IPS DF 19.7 (cell line): Measurements from ENCODE around the gene UFSP1.

Experiments
- DNase-seq: peaks from one replicate; pipeline ENCODE4 v3.0.0-alpha.2; 2013; ENCODE audit warnings: low read depth, low spot score

The UFSP1 gene

DNA sequence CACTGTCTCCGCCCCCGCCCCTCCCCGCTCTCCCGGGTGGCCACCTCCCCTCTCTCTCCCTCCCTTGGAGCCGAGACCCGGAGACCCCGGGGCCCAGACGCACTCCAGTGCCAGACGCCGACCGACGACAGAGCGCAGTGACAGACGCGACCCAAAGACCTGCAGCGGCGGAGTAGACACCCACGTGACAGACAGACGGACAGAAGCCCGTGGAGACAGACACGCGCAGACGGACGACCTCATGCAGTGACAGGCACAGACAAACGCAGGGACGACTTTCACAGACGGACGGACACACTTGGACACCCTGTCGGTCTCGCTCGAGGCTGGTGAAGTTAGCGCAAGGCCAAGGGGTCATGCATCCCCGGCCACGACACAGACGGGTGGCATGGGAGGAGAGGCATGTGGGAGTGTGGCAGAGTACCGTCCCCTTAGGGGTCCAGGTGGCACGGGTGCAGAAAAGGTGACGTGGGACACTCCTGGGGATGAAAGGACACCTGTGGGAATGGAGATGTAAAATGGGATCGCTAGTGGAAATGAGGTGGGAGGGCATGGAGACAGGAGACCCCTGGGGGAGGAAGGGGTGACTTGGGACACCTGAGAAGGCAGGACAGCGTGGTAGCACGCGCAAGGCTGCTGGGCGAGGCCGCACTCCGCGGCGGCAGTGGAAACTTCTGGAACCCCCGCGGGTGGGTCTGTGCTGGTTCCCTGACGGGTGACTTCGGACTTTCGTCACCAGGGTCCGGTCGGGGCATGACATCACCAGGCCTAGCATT is 6.6 kb upstream of the UFSP1 start:
- DNase-seq = no peak

DNA sequence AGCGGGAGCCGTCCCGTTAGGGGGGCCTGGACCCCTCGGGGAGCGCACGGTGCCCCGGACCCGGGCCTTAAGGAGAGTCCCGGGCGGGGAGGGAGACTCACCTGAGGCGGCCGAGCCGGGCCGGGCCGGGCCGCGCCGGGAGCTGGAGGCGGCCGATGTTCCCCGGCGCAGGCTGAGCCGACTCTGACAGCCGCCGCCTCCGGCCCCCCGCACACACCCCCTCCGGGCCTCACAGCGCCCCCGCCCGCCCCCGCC is 6.1 kb upstream of the UFSP1 start, which contains the start of gene ACHE:
Gene ACHE (minus strand): TSS at position 188 of the 255 bp plus-strand sequence. CDS start 1,656 bp downstream, outside the sequence.
- DNase-seq = no peak

DNA sequence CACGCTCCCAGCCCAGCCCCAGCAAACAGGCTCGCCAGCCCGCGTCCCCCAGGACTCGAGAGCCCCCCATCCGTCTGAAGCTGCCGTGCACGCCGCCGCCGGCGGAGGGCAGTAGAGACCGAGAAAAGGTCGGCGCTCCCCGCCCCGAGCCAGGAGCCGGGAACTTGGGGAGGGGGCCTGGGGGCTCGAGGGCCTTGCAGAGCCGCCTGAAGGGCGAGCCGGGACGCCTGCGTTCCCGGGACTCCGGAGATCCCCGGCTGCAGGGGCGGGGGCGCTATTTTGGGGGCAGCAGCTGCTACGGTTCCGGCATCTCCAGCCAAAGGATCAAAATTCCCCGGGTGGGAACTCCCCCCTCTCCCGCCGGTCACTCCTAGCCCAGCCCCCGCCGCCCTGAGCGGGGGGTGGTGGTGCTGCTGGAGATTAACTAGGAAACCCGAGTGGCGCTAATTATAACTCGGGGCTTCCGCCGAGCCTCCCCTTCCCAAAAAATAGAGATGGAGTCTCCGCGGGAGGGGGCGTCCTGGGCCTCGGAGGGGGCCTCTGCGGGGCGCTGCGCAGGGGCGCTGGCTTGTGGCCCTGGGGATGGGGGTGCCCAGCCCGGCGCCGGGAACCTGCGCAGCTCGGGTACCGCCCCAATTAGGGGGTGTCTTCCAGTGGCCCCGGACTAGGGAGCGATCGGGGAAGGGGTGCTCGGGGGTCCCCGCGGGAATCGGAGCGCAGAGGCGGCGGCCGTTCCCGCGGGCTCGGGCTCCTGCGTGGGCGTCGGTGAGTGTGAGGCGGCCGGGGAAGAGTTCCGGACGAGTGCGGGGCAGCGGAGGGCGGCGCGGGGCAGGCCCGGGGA is 5.6 kb upstream of the UFSP1 start:
- DNase-seq = no peak

DNA sequence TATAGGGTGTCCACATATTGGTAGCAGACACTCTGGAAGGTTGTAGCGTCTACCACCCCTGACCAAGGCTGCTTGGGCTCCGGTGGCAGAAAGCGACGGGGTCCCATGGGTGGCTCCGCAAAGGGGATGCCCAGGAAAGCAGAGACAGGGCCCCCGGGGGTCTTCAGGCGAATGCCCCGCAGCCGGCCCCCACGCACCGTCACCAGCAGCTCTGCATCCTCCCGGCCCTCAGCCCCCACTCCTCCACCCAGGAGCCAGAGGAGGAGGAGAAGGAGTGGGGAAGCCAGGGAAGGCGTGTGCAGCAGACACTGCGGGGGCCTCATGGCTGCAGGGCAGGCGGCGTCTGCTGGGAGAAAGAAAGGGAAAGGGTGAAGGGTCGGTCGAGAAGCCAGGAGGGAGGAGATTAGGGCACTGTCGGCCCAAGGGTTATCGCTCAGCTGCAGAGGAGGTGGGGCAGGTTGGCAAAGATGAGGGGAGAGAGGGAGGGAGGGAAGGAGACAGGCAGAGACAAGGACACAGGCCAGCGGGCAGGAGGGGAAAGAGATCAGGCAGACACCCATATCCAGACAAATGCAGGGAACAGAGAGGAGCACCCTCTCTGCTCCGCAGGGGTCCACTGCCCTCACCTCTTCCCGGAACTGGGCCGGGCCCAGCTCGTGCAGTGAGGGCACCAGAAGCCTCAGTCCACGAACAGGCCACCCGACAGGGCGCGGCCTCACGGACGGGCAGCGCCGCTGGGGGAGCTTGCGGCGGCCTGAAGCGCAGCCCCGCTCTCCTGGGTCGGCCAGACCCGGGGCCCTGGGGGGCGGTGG is 4.6 kb upstream of the UFSP1 start:
- DNase-seq = no peak

DNA sequence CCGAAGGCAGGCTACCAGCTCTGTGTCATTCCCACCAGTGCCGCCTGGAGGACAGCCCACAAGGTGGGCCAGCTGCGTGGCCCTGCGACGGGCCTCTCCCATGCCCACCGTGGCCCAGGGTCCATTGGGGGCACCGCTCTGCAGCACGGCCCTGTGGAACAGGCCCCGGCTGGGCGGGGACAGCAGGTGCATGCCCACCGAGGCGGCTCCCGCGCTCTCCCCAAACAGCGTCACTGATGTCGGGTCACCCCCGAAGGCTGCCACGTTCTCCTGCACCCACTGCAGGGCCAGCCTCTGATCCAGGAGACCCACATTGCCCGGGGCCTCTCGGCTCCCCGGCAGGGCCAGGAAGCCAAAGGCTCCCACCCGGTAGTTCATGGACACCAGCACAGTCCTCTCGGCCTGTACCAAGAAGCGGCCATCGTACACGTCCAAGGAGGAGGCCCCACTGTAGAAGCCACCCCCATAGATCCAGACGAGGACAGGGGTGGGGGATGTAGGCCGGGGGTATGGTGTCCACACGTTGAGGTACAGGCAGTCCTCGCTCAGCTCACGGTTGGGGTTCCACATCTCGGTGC is 3.9 kb upstream of the UFSP1 start:
- no peak for DNase-seq

DNA sequence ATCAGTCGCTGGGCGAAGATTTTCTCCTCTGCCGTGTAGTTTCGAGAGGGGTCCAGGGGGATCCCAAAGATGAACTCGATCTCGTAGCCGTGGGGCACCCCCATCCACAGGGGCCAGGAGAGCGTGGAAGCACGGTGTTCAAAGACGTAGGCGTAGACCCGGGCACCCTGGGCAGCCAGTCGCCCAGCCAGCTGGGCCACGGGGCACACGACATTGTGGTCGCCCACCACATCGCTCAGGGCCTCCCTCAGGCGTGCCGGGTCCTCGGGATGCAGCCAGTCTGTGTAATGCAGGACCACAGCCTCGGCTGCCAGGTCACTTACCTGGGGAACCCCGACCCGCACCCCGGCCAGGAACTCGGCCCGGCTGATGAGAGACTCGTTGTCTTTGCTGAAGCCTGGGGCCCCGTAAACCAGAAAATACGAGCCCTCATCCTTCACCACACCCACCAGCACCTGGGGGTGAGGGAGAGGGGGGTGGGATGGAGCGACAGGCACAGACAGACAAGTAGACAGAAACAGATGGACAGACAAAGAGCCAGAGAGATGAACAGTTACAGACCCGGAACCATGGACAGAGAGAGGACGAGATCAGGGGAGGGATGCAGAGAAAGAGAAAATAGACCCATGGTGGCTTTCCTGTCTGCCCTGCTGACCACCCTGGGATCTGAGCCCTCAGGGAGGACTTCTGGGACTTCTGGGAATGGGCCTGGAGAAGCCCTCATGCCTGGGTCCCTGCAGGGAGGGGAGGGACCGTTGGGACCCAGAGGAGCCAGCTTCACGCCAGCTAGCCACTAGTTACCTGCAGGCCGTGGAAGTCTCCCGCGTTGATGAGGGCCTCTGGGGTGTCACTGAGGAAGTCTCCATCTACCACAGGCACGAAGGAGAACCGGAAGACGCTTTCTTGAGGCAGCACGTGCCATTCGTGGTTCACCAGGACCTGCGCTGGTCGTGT is 3.1 kb upstream of the UFSP1 start:
- DNase-seq = no peak

DNA sequence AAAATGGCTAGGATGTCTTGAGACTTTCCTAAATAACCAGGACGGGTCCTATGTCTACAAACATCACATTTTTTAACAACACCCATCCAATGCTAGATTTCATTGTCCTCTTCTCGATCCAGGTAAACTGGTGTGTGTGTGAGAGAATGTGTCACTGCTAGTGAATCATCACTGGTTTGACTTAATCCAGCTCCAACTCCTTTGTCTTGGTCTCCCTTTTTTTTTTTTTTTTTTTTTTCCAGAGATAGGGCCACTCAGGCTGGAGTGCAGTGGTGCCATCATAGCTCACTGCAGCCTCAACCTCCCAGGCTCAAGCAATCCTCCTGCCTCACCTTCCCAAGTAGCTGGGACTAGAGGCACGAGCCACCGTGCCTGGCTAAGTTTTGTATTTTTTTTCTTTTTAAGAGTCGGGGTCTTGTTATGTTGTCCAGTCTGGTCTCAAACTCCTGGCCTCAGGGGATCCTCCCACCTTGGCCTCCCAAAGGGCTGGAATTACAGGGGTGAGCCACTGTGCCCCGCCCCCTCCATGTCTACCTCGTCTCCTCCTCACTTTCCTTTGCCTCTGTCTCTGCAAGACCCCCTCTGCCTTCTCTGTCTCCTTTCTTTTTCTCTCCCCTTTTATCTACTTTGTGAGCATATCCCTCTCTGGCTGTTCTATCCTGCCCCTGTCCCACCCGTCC is 2.2 kb upstream of the UFSP1 start:
- no peak for DNase-seq

DNA sequence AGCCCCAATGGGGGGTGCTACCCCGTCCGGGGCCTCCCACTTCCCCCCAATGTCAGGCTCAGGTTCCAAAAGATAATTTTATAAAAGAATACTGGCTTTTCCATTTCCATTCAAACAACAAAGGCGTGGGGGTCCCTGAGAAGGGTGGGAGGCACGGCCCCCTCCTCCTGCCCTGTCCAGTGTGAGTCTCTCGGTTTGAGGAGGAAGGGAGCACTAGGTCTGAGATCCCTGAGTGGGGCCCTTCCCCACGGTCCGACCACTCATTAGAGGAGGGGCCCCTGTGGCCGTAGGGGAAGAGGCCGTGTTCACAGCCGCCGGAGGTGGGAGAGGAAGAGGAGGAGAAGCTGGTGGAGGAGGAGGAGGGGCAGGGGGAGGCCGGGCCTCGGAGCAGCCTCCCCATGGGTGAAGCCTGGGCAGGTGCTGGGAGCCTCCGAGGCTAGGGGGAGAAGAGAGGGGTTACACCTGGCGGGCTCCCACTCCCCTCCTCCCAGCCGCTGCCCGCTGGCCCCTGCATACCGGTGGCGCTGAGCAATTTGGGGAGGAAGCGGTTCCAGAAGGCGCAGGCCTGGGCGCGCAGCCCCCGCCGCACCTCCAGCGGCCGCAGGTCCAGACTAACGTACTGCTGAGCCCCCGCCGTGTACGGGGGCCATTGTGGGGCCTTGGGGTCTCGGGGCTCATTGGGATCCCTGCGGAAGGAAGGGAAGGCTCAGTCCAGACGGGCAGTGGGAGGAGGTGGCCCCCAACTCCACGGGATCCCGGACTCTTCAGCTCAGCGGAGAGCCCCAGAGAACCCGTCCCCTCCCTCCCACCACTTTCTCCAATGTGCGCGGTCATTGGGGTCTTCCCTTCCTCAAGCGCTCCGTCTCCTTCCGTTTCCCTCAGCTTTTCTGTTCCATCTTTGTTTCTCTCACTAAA is 1.4 kb upstream of the UFSP1 start:
- no peak for DNase-seq

DNA sequence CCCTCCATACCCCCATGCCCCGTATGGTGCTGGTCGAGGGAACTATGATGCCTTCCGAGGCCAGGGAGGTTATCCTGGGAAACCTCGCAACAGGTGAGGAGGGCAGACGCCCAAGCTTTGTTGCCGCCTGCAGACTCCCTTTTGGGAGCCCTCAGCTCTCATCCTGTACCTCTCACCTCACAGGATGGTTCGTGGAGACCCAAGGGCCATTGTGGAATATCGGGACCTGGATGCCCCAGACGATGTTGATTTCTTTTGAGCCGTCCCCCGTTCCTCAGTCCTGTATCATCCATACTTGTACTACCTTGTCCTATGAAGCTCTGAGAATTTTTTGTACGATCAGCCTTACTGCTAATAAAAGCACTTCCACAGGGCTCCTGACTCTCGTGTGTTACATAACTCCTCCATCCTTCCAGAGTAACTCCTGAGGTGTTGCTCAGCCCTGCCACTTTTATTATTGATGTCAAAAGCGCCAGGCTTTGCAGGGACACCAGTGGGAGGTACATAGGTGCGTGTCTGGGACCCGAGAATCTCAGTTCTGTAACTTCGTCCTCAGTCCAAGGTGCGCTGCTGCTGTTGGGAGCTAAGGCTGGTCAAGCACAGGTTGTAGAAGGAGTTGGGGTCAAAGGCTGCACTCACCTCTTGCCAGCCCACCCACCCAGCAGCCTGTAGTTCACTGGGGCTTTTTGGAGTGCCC is 1.1 kb downstream of the UFSP1 start:
- DNase-seq = no peak

DNA sequence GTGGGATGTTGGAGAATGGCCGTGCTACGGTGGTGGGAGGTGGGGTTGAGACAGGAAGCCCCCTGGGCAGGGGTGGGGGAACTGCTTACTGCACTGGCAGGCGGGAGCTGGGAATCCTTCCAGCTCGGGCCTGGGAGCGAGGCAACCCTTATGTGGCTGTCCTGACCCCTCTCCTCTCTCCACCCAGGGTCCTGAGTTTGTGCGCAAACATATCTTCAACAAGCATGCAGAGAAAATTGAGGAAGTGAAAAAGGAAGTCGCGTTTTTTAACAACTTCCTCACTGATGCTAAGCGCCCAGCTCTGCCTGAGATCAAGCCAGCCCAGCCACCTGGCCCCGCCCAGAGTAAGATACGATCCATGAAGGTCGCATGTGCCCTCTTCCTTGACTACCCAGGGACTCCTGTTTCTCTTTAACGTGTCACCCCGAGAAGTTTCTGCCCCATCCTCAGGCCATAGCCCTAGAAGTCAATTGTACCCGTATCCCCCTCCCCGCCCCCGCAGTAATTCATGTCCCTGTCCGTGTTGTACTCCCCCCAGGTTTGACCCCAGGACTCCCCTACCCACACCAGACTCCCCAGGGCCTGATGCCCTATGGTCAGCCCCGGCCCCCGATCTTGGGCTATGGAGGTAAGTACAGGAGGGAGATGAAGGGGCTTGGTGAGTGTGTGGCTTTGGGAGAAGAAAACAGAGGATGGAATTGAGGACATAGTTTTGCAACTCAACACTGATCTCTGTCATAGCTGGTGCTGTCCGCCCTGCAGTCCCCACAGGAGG is 1.8 kb downstream of the UFSP1 start:
- no peak for DNase-seq

DNA sequence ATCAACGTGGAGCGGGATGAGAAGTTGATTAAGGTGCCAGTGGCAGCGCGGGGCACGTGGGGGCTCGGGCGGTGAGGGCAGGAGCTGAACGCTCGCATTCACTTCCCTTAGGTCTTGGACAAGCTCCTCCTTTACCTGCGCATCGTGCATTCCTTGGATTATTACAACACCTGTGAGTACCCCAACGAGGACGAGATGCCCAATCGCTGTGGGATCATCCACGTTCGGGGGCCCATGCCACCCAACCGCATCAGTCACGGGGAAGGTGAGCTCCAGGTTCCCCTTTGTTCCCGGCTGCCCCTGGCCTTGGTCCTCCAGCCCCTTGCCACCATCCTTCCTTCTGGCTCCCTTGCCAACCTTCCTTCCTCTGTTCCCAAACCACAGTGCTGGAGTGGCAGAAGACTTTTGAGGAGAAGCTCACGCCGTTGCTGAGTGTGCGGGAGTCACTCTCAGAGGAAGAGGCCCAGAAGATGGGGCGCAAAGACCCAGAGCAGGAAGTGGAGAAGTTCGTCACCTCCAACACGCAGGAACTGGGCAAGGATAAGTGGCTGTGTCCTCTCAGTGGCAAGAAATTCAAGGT is 2.5 kb downstream of the UFSP1 start:
- DNase-seq = no peak

DNA sequence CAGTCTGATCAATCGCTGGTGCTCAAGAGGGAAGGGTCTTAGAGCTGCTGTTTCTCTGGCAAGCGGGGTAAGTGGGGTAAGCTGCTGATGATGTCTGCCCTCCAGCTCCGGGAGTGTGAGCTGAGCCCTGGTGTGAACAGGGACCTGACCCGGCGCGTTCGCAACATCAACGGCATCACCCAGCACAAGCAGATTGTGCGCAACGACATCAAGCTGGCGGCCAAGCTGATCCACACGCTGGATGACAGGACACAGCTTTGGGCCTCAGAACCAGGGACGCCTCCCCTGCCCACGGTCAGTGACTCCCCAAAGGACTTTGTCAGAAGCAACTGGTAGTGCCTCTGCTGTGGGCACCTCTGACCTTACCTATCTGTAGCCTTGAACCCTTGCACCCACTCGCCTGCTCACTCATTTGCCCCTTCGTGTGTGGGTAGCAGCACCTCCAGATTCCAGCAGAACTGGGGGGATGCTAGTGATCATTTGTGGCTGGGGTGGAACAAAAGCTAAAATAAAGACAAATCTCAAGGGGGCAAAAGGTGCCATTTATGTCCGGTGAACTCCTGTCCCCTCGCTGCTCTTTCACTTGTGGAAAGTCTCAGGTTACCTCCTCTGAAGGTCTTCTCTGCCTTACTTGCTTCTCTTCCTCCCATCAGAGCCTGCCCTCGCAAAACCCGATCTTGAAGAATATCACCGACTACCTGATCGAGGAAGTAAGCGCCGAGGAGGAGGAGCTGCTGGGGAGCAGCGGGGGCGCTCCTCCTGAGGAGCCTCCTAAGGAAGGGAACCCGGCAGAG is 3.2 kb downstream of the UFSP1 start:
- DNase-seq = no peak

DNA sequence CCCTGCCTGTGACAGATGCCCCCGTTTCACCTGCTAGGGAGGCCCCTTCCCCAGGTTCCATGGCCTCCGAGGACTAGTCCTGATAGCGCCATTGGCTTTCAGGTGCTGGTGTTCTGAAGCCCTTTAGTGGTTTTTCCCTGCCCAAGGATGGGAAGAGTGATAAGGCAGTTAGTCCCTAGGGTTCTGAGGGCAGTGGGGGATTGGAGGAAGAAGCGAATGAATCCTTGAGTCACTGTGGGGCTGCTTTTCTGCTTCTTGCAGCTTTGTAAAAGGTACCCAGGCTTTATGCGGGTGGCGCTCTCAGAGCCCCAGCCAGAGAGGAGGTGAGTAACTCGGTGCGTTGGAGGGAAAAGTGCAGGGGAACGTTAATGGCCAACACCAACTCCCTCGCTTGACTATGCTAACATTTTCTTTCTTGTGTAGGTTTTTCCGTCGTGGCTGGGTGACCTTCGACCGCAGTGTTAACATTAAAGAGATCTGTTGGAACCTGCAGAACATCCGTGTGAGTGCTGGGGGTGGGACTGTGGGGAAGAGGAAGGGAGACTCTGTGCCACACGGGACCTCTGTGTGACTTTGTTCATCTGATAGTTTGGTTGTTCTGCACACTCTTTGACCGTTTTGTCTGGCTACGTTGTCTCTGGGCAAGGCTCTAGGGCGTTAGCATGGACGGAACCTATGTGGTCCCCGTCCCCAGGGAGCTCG is 3.9 kb downstream of the UFSP1 start:
- no peak for DNase-seq

DNA sequence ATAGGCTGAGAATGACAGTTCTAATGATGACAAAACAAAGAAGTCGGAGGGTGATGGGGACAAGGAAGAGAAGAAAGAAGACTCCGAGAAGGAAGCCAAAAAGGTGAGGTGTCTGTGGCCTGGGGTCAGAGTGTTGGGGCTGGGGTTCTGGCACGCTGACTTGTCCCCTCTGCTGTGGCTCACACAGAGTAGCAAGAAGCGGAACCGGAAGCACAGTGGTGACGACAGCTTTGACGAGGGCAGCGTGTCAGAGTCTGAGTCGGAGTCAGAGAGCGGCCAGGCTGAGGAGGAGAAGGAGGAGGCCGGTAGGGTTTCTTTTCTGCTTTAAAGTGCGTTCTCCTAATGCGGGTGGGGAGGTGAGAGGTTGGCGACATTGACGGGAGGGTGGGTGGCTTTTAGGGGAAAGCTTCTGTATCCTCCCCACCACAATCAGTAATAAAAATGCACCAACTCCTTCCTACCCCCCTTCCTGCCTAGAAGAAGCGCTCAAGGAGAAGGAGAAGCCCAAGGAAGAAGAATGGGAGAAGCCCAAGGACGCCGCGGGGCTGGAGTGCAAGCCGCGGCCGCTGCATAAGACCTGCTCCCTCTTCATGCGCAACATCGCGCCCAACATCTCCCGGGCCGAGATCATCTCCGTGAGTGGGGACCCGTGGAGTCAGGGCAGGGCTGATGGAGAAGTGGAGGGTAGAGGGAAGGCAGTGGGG is 4.6 kb downstream of the UFSP1 start:
- DNase-seq = no peak

DNA sequence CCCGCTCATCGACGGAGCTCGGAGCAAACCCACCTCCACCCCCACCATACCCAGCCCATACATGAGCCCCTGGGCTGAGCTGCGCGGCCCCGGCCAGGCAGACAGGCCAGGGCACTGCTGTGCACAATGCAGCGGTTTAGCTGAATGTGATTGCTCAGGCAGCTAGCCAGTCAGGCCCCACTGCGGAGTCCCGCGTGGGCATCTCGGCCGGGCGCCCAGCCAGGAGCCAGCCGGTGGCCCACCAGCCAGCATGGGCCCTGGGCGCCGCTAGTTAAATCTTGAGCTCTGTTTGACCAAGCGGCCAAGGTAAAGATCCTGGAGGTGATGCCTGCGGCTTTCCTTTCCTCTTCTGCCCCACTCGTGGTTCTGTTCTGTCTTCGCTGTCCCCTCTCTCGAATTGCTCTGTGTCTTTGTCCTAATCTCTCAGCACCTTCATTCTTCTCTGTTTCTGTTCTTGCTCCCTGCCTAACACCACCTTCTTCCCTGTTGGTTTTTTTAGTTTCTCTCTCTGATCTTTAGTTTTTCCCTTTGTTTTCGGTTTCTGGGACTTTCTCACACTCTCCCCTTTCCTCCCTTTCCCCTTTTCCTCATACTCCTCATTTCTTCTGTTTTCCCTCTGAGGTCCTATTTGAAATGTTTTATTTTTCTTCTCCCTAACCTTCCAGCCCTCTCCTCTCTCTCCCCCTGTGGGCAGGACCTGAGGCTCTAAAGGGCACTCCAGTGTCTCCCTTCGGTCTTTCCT is 6.6 kb downstream of the UFSP1 start:
- no peak for DNase-seq
